Measurements from ENCODE around the gene IGF2BP3.

DNA sequence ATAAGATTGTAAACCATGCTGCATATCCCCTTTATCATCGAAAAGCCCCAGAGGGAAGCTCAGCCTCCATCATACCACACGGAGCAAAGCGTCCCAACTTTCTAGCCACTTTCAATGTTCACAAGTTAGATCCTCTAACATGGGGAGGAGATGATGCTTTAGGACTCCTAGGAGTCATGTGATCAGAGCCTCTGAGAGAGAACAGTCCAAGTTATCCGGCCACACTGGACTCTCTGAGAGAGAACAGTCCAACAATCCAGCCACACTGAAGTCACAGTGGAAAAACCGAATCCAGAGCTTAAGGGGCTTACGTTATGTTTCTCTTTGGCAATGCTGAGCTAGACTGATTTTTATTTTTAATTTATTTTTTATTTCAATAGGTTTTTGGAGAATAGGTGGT is 98.6 kb downstream of the IGF2BP3 start:
- TF ChIP-seq, protein P1, sequence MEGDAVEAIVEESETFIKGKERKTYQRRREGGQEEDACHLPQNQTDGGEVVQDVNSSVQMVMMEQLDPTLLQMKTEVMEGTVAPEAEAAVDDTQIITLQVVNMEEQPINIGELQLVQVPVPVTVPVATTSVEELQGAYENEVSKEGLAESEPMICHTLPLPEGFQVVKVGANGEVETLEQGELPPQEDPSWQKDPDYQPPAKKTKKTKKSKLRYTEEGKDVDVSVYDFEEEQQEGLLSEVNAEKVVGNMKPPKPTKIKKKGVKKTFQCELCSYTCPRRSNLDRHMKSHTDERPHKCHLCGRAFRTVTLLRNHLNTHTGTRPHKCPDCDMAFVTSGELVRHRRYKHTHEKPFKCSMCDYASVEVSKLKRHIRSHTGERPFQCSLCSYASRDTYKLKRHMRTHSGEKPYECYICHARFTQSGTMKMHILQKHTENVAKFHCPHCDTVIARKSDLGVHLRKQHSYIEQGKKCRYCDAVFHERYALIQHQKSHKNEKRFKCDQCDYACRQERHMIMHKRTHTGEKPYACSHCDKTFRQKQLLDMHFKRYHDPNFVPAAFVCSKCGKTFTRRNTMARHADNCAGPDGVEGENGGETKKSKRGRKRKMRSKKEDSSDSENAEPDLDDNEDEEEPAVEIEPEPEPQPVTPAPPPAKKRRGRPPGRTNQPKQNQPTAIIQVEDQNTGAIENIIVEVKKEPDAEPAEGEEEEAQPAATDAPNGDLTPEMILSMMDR (optimal IDR thresholded peaks at IDR 0.05 in 1 of 3, IDR thresholded peaks at IDR 0.05 in 1 of 3, conservative IDR thresholded peaks at IDR 0.05 in 1 of 3; ENCODE audit: extremely low read depth in 1 of 3, insufficient read depth in 2 of 3, low read length in 3 of 3), result no peak
- no peak for TF ChIP-seq EZH2 (IDR thresholded peaks at IDR 0.05; ENCODE audit: low read length)

All from keratinocyte (primary cell).